GM12864 (cell line): ENCODE measurements around the gene GOLGA3.
"Not testable (repeated sequence)": the region's sequence is repeated elsewhere in the genome, so short reads cannot be mapped to it uniquely, and the experiment has no call there.

Experiments
- DNase-seq: peaks from one replicate; pipeline ENCODE4 v3.0.0-alpha.2; 2011; ENCODE audit warnings: low read depth
- H3K4me3 ChIP-seq: 2 replicates; pipeline ENCODE4 v1.5.1; 2011; ENCODE audit warnings: mild to moderate bottlenecking, low read depth, low read length, control low read depth
- CTCF ChIP-seq: IDR thresholded peaks from 2 replicates; pipeline ENCODE4 v1.5.1; 2011; ENCODE audit warnings: low read depth, mild to moderate bottlenecking, moderate library complexity, low read length, control low read depth, inconsistent platforms; ENCODE audit errors: missing control alignments

Gene GOLGA3

GRCh38 chr12:132869551-132869950, 40.9 kb upstream of the GOLGA3 start:
- no peak for TF ChIP-seq CTCF
- no peak for DNase-seq
- no peak overlapping the region for H3K4me3 ChIP-seq

- H3K4me3 ChIP-seq: no peak overlapping the region
- no peak for DNase-seq
- no peak for TF ChIP-seq CTCF
Measured at GRCh38 chr12:132866251-132866828, 37.7 kb upstream of the GOLGA3 start.

- no peak overlapping the region for H3K4me3 ChIP-seq
- TF ChIP-seq CTCF: no peak
- no peak for DNase-seq
Measured at GRCh38 chr12:132861558-132861957, 32.9 kb upstream of the GOLGA3 start.

- no peak for TF ChIP-seq CTCF
- DNase-seq: no peak
Measured at GRCh38 chr12:132858718-132859266, 30.1 kb upstream of the GOLGA3 start.

GRCh38 chr12:132857019-132857418, 28.4 kb upstream of the GOLGA3 start:
- DNase-seq, H3K4me3 ChIP-seq: not testable (repeated sequence)

More at GRCh38 chr12:132858718-132859266, 30.1 kb upstream of the GOLGA3 start:
- H3K4me3 ChIP-seq: no peak overlapping the region

GRCh38 chr12:132856581-132856980, 27.9 kb upstream of the GOLGA3 start:
- H3K4me3 ChIP-seq: no peak overlapping the region
- TF ChIP-seq CTCF: no peak
- no peak for DNase-seq

- H3K4me3 ChIP-seq, DNase-seq: not testable (repeated sequence)
Measured at GRCh38 chr12:132855211-132855610, 26.5 kb upstream of the GOLGA3 start.

GRCh38 chr12:132853285-132854092, 24.8 kb upstream of the GOLGA3 start:
- no peak overlapping the region for H3K4me3 ChIP-seq
- DNase-seq: no peak
- no peak for TF ChIP-seq CTCF
